ENCODE results near the gene CIAO2B. TPM values are rescaled to one million over a fixed set of nuclear protein-coding genes. Genes with fewer than 3 reads are reported as not detected.

The CIAO2B gene
- total and polyA plus RNA-seq, 12 donors: 80.7 to 258 (median 112) TPM

DNA sequence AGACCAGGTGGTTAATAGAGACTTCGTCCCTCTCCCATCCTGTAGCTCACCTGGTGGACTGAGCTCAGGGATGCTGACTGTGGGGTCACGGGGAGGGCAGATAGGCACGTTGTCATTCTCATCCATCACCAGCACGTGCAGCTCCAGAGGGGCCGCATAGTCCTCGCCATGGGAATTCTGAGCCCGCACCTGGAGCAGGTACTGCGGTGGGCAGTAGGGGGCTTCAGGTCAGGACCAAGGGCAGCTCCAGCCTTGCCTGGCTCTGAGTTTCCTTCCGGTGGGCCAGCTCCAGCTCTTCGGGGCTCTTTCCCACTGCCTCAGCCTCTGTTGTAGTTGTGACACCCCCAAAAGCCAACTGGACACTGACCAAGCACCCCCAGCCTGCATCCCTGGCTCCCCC, 21.1 kb downstream of the CIAO2B start:
- TF ChIP-seq, protein P1, sequence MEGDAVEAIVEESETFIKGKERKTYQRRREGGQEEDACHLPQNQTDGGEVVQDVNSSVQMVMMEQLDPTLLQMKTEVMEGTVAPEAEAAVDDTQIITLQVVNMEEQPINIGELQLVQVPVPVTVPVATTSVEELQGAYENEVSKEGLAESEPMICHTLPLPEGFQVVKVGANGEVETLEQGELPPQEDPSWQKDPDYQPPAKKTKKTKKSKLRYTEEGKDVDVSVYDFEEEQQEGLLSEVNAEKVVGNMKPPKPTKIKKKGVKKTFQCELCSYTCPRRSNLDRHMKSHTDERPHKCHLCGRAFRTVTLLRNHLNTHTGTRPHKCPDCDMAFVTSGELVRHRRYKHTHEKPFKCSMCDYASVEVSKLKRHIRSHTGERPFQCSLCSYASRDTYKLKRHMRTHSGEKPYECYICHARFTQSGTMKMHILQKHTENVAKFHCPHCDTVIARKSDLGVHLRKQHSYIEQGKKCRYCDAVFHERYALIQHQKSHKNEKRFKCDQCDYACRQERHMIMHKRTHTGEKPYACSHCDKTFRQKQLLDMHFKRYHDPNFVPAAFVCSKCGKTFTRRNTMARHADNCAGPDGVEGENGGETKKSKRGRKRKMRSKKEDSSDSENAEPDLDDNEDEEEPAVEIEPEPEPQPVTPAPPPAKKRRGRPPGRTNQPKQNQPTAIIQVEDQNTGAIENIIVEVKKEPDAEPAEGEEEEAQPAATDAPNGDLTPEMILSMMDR (IDR thresholded peaks at IDR 0.05): no peak
- no peak for TF ChIP-seq POLR2A (IDR thresholded peaks at IDR 0.05)
- H3K27ac ChIP-seq: no peak overlapping the region
- H3K9me3 ChIP-seq (replicated peaks in 1 of 3): no peaks in the 10 kb centered on the region
- 51 to 64% (median 58%) methylated on average over 9 to 10 of the region's 10 CpGs for WGBS, 4 donors
- H3K36me3 ChIP-seq (replicated peaks in 1 of 2): no peaks in the 10 kb centered on the region
- no peak overlapping the region for H3K4me3 ChIP-seq
- intact Hi-C loops (cut with DNase I): no loop called here
- no peak for DNase-seq
- H3K27me3 ChIP-seq: no peaks in the 10 kb centered on the region
- no peaks in the 10 kb centered on the region for H3K4me1 ChIP-seq (replicated peaks in 1 of 2)

DNA sequence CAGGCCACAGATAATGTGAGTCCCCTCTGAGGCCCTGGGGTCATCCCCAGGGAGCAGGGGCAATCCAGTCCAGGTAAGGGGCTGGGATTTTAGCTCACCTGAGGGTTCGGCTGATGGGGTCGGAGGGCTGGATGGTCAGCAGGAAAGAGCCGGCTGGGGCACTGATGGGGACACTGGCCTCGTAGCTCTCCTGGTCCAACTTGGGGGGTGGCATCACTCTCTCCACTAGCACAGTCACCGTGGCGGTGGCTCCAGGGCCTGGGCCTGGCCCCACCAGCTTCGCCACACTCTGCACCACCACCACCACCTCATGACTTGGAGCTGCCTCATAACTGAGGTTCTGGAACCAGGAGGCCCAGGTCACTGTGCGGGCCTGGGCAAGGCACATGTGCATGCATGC, 22.4 kb downstream of the CIAO2B start:
- no peak for DNase-seq
- TF ChIP-seq POLR2A (IDR thresholded peaks at IDR 0.05): no peak
- TF ChIP-seq, protein P1 (IDR thresholded peaks at IDR 0.05): no peak
- H3K36me3 ChIP-seq (replicated peaks in 1 of 2): no peaks in the 10 kb centered on the region
- H3K27ac ChIP-seq: no peak overlapping the region
- intact Hi-C loops (cut with DNase I): no loop called here
- no peaks in the 10 kb centered on the region for H3K27me3 ChIP-seq
- WGBS, 4 donors: 92 to 96% (median 95%) methylated on average over 5 to 8 of the region's 8 CpGs
- H3K4me3 ChIP-seq: no peak overlapping the region
- H3K9me3 ChIP-seq (replicated peaks in 1 of 3): no peaks in the 10 kb centered on the region
- no peaks in the 10 kb centered on the region for H3K4me1 ChIP-seq (replicated peaks in 1 of 2)

DNA sequence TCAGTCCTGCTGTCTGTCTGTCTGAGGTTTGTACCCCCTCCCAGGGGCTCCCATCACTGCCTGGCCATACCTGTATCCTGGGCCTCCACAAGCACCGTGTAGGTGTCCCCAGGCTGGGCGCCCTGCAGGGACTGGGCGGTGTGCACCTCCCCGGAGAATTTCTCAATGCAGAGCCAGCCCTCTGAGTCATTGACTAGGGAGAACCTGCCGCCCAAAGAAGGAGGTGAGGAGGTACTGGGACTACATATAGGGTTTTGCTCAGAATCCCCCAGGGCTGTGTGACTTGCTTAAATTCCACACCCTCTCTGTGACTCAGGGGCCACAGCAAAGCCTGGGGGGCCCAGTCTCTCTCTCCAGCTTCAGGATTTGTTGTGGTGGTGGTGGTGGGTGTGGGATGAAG, 23.1 kb downstream of the CIAO2B start:
- H3K36me3 ChIP-seq (replicated peaks in 1 of 2): no peaks in the 10 kb centered on the region
- no peak overlapping the region for H3K4me3 ChIP-seq
- no peaks in the 10 kb centered on the region for H3K9me3 ChIP-seq (replicated peaks in 1 of 3)
- 44 to 89% (median 74%) methylated on average over 3 to 5 of the region's 5 CpGs; no CpG with 5 or more reads in 1 of the 4 donors for WGBS, 4 donors
- intact Hi-C loops (cut with DNase I): no loop called here
- H3K4me1 ChIP-seq (replicated peaks in 1 of 2): no peaks in the 10 kb centered on the region
- no peaks in the 10 kb centered on the region for H3K27me3 ChIP-seq
- TF ChIP-seq, protein P1 (IDR thresholded peaks at IDR 0.05): no peak
- TF ChIP-seq POLR2A (IDR thresholded peaks at IDR 0.05): no peak
- no peak for DNase-seq
- H3K27ac ChIP-seq: no peak overlapping the region

DNA sequence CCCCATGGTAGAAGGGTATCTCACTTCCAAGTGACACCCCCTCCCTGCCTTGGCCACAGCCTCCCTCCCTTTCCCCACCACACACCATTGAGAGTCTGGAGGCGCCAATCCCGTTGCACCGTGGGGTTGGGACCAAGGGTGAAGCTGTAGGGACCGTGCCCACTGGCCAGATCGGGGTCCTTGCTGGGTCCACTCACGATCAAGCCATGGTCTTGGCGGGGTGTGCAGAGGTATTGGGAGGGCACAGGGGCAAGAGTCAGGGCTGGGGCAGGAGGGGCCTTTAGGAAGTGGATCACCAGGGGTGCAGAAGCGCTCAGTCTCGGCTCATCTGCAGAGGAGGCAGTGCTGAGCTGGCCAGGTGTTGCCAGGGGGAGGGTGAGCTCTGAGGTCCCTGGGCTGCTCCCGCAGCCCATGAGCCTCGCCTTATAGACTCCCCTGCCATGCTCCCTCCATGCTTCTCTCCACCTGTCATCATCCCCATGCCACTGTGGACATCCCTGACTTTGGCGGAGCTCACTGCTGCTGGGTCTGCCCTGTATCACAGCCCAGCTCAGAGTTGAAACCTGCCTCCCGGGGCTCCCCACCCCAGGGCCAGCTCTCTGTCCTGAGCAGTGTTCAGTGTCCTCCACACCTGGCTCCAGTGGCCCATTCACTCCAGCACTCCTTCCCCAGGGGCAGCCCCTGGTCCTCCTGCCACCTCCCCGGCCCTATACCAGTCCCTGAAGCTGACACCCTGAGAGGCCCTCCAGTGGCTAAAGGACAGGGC, 23.8 kb downstream of the CIAO2B start:
- H3K4me1 ChIP-seq (replicated peaks in 1 of 2): peaks cover 0 to 6% of the 10 kb centered on the region in 2 donors
- TF ChIP-seq POLR2A (IDR thresholded peaks at IDR 0.05): no peak
- intact Hi-C loops (cut with DNase I): no loop called here
- no peaks in the 10 kb centered on the region for H3K27me3 ChIP-seq
- DNase-seq: no peak
- H3K36me3 ChIP-seq (replicated peaks in 1 of 2): no peaks in the 10 kb centered on the region
- no peak overlapping the region for H3K4me3 ChIP-seq
- no peaks in the 10 kb centered on the region for H3K9me3 ChIP-seq (replicated peaks in 1 of 3)
- H3K27ac ChIP-seq: no peak overlapping the region
- WGBS, 4 donors: 77 to 88% (median 86%) methylated on average over 9 to 14 of the region's 14 CpGs

Data from adrenal gland (tissue), 12 donors.